HG03565 (cell line): ENCODE data around the gene P2RY12.

ENCODE experiments used
- ATAC-seq: cut with Tn5 transposase; IDR thresholded peaks from one replicate; pipeline ENCODE4 v1.9.1; 2021; ENCODE audit warnings: mild to moderate bottlenecking, moderate library complexity; ENCODE audit not compliant: unreplicated experiment

P2RY12 gene

GRCh38 chr3:151384741-151385174 is at the start of gene P2RY12:
Gene P2RY12, minus strand, starts transcription at chr3:151384753. Its CDS starts 45,908 bp downstream, at chr3:151338845.
- ATAC-seq: peak; percentile 56

- no peak for ATAC-seq
Measured at GRCh38 chr3:151432616-151433372, 48.2 kb upstream of the P2RY12 start.

- no peak for ATAC-seq
Measured at GRCh38 chr3:151431940-151432339, 47.4 kb upstream of the P2RY12 start.

GRCh38 chr3:151430821-151431484 is 46.4 kb upstream of the P2RY12 start:
- ATAC-seq: no peak

GRCh38 chr3:151428386-151428785 is 43.8 kb upstream of the P2RY12 start:
- ATAC-seq: no peak

GRCh38 chr3:151426341-151426657 is 41.7 kb upstream of the P2RY12 start:
- peak; percentile 92 for ATAC-seq

- no peak for ATAC-seq
Measured at GRCh38 chr3:151425627-151426340, 41.2 kb upstream of the P2RY12 start.

GRCh38 chr3:151423091-151423490 is 38.5 kb upstream of the P2RY12 start:
- no peak for ATAC-seq

GRCh38 chr3:151421938-151422337 is 37.4 kb upstream of the P2RY12 start:
- no peak for ATAC-seq

GRCh38 chr3:151419806-151420205 is 35.3 kb upstream of the P2RY12 start:
- no peak for ATAC-seq

GRCh38 chr3:151415289-151415688 is 30.7 kb upstream of the P2RY12 start:
- no peak for ATAC-seq

GRCh38 chr3:151412989-151413388 is 28.4 kb upstream of the P2RY12 start:
- ATAC-seq: no peak

GRCh38 chr3:151410891-151411559 is 26.5 kb upstream of the P2RY12 start:
- ATAC-seq: no peak

GRCh38 chr3:151407928-151408327 is 23.4 kb upstream of the P2RY12 start:
- no peak for ATAC-seq

GRCh38 chr3:151404316-151404715 is 19.8 kb upstream of the P2RY12 start:
- ATAC-seq: peak; percentile 79

GRCh38 chr3:151403246-151403645 is 18.7 kb upstream of the P2RY12 start:
- no peak for ATAC-seq

- ATAC-seq: no peak
Measured at GRCh38 chr3:151402349-151402748, 17.8 kb upstream of the P2RY12 start.

GRCh38 chr3:151400341-151400740 is 15.8 kb upstream of the P2RY12 start:
- ATAC-seq: no peak

GRCh38 chr3:151398895-151399294 is 14.3 kb upstream of the P2RY12 start:
- ATAC-seq: no peak

GRCh38 chr3:151395806-151396205 is 11.3 kb upstream of the P2RY12 start:
- ATAC-seq: no peak

- ATAC-seq: no peak
Measured at GRCh38 chr3:151394611-151395010, 10.1 kb upstream of the P2RY12 start.
